Germinal center (tissue), 1 donor: ENCODE measurements around the gene USP32.

Source experiments
- DNase-seq: peaks from one replicate; pipeline ENCODE4 v3.0.0; 2012; ENCODE audit warnings: mixed read lengths, low spot score

The USP32 gene

DNA sequence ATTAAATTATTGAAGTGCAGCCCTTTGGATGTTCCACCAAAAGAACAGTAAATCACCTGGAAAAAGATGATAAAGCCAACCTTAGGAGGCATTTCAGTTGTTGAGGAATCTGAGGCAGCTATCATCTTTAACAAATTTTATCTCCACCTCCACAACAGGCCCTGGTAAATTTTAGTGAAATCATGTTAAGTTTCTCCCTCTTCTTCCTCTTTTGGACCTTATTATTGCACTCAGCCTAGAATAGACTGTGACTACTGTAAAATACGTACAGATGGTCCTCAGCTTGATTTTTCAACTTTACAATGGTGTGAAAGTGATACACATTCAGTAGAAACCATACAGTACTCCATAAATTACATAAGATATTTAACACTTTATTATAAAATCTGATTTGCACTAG, 90.3 kb downstream of the USP32 start:
- DNase-seq, result no peak

DNA sequence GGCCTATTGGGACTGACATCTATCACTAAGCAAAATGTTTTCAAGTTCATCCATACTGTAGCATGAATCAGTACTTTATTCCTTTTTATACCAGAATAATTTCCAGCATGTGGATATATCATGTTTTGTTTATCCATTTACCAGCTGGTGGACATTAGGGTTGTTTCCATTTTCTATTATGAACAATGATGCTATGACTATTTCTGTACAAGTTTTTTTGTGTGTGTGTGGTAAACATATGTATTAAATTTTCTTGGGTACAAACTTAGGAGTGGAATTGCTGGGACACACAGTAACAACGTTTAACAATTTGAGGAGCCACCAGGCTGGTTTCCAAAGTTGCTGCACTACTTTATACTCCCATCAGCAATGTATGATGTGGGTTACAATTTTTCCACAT, 91.0 kb downstream of the USP32 start:
- no peak for DNase-seq

DNA sequence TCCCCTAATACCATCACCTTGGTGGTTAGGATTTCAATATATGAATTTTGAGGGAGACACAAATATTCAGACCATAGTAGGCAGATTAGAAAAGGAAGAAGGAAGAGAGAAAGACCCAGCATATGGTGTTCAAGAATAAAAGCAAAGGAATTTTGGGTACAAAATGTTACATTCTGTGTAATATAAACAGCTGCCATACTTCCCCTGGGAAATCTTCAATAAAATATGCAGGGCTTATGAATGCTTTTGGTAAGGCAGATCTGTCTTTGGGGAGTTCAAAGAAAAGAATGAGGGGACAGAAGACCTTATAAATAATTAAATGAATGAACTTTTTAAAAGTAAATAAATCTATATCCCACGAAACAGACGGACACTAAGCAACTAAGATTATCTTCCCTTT, 91.9 kb downstream of the USP32 start:
- no peak for DNase-seq

DNA sequence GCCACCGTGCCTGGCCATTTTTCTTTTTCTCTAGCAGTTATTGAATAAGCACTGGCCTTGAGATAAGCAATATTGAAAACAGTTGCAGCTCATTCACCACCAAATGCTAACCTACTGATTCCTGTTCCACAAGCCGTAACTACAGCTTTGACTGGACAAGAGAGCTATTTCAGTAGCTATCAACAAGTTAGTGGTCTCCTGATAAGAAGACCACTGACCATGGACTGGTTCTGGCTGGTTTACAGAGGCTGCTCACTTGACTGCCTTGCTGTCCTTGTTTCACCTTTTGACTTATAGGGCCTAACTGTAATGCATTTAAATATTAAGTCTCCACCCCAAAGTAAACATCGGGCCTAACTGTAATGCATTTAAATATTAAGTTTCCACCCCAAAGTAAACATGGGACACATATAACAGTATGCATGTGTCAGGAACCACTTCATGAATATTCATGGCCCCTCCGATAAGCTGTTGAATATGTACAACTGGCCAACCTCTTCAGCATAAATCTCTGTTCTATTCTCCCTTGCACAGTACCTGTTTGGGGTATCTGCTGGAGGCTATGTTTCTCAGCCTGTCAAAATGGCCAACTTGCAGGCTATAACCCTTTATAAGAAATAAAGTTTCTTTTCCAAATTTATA, 94.1 kb downstream of the USP32 start:
- DNase-seq, result no peak

DNA sequence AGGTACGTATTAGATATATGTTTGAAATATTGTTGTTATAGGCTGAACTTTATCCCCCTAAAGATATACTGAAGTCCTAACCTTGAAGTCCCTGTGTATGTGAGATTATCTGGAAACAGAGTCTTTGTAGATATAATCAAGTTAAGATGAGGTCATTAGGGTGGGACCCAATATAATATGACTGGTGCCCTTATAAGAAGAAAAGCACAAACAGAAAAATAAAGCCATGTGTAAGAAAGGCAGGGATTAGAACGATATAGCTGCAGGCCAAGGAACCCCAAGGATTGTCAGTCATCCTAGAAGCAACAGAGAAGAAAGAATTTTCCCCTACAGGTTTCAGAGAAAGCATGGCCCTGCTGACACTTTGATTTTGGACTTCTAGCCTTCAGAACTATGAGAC, 95.8 kb downstream of the USP32 start:
- no peak for DNase-seq

DNA sequence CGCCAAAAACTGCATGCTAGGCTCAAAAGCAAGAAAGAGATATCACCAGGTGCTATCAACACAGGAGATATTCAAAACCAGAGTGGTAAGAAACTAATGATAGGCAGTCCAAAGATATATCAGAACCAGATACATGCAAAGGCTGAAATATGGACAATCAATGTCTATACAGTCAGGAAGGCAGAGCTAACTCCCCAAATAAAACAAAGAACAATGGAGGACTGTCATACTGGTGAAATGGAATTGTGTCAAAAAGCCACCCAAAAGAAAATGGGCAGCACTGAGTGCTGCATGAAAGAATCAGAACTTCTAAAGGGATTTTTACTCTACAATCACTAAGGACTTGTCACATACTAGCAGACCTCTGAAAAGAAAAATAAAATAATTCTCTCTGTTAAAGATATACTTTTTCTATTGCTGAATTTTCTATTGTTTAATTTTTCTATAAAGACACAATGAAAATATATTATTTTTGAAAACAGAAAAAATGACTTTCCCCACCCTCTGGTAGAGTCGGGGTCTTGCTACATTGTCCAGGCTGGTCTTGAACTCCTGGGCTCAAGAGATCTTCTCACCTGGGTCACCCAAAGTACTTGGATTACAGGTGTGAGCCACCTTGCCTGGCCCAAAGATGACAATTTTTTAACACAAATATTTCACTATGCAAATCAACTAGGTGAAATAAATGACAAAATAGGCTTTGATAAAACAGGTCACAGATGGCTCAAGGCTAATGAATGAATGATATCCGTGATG, 98.2 kb downstream of the USP32 start:
- DNase-seq, result no peak

DNA sequence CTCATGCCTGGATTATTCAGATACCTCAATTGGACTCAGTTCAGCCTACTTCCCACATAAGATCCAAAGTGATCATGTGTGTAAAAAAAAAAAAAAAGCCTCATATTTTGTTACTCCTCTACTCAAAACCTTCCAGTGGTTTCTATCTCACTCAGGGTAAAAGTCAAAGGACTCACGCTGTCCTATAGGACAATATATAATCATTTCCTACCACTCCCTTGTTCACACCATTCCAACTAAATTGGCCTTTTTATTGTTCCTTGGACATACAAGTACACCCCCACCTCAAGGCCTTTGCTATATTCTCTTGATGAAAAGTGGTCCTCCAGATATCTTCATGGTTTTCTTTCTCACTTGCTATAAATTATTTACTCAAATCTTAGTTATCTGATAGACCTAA, 99.2 kb downstream of the USP32 start:
- DNase-seq, result no peak

DNA sequence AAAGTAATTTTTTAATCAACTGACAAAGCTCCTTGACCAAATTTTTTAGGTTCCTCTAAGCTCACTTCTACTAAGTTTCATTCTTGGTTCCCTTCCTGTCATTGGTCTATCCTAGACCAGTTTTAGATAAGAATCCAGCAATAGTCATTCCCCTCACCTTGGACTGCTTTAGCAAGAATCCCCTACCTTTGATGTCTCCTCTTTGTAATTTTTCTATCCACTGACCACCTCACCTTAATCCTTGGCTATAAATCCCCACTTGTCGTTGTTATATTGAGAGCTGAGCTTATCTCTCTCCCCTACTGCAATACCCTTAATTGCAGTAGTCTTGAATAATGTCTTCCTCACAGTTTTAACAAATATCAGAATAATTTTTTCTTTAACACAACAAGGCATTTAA, 107.2 kb downstream of the USP32 start:
- DNase-seq, result no peak

DNA sequence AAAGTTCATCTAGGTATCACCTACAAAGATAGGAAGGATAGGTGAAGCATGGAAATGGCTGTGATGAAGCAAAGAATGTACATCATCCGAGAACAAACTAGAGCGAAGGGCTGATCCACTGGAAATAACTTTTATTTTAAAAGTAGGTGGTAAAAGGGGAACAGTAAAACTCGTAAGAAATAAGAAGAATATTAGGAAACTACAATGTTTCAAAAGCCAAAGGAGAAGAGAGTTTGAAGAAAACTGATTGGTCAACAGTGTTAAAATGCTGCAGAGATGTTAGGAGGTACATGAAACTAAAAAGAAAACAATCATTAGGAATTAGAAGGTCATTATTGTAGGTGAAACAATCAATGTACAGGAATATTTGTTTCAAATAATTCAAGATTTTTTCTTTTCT, 108.1 kb downstream of the USP32 start:
- no peak for DNase-seq

DNA sequence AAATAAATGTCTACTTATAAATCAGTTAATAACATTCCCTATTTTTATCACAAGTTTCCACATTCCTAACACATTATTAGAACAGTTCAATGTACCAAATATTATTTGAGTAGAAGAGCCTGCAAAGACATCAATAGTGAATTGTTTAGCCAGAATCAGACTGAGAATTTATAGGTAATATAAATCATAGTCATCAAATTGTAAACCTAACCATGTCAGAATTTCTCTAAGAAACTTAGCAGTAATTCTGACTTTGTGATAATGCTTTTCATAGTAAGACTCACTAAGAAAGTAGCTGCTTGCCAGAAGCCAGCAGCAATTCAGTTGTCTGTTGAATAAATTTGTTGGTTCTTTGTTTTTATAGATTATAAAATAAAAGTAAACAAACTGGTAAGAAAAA, 111.3 kb downstream of the USP32 start:
- no peak for DNase-seq

DNA sequence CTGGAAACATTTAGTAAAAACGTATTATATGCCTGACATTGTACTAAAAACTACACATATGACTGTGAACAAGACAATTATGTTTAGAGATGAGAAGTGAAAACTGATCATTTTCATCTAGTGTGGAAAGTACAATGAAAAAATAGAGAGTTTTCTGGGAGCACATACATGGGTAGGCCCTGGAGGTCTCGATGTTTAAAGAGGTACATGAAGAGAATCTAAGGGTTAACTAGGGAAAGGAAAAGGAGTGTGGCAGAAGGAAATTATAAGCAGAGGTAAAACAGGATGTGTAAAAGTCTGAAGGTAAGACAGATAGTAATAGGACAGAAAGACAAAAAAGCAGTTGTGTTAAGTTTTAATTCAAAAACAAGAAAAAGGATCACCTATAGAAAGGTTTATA, 113.7 kb downstream of the USP32 start:
- no peak for DNase-seq

DNA sequence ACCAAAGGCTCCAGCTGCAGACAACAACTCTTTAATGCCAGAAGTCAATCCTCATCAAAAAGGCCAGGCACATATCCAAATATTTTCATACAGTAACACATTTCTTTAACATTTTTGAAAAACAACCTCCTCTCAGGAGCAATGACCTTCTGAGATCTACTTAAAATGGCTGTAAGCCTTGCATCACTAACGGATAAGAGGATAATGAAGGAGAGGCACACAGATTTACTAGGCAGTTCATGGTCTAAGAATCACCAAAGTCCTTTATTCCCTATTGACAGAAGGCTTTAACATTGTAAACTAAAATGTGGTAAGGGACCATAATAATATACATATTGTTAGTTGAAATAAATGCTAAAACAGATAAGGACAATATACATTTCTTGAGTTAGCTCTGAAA, 114.7 kb downstream of the USP32 start:
- no peak for DNase-seq

DNA sequence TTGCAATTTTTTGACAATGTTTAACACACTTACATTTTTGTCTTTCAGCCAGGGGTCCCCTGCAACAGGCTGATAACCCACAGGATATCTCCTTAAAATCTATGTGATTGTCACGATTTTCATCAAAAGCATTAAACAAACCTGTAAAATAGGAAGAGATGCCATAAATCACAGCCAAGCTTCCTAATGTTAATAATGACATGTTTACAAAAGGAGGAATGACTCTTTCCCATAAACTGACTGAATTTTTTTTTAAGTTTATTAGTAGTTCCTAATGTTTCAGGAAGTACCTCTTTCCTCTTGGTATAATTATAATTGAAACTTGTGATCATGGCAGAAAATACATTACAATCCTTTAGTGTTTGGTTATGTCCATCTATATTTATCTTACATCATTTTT, 122.5 kb downstream of the USP32 start:
- no peak for DNase-seq

DNA sequence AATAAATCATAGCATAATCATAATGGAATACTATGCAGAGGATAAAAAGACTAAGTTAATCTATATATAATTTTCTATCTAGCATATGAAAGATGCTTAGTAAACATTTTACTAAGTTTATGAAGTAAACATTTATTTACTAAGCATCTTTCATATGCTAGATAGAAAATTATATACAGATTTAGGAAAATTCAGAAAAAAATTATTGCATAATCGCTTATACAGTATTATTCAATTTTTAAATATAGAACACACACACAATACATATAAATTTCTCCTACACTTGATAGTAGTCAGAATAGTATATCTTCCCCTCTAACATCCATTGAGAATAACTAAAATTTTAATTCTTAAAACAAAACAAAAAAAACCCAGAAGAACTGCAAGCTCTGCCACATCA, 131.4 kb downstream of the USP32 start:
- DNase-seq, result no peak

DNA sequence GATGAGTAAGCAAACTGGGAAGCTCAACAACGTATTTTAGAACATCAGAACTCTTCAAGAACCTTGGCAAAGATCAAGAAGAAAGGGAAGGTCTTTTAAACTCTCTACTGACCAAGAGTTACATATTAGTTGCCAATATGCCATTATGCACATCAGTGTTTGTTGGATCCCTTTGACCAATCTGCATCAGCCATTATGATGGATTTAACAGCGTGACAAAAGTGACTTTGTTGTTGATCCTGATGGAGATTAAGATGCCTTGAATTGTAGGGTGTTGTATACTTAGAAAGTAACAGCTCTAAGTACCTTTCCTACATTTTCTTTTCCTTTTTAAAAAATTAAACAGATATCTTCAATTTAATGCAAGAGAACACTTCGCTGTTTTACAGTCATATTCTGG, 133.6 kb downstream of the USP32 start:
- DNase-seq, result no peak

DNA sequence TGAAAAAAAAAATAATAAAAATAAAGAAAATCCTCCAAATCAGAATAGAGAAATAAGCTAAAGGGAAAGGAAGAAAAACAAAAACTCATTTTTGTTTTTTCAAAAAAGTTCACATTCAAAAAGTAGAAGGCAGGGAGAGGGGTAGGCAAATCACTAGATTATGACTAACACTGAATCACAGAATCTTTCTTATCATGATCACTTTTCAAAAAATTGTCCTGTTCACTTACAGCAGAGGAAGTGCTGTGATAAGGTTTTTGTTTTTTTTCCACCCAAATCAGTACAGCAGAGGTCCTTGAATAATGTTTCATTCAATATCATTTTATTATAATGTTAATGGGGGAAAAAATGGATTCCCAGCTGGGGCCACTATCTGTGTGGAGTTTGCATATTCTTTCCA, 135.8 kb downstream of the USP32 start:
- DNase-seq, result no peak

DNA sequence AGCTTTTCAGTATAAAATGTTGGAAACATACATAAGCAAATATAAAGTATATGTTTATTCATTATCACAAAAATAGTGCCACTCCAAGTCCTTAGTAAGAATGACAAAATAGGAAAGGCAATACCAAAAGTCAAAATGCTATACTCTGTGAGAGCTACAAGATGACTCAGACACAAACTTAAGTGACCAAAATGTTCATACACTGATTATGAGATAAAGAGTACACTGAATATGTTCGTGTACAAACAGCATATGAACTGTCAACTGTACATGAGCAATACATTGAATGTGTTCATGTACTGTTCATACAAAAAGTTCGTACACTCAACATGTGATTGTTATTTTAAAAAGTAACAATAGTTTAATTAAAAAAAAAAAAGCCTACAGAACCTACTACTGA, 138.9 kb downstream of the USP32 start:
- DNase-seq, result no peak

DNA sequence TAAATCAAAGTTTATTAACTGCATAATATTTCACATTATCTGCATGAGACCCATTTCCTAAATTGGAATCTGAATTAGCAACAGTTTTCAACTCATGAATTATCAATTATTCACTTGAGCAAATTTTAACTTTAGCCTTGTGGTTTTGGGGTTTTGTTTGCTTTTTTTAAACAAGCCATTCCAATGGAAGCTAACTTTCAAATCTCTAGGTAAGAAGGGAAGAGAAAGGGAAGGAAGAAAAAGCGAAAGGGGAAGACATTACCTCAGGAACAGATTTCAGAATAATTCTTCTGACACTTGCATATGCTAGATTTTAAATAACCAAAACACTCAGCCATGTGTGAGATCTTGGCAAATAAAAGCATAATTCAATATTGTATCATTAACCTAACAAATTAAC, 139.5 kb downstream of the USP32 start:
- DNase-seq, result no peak

DNA sequence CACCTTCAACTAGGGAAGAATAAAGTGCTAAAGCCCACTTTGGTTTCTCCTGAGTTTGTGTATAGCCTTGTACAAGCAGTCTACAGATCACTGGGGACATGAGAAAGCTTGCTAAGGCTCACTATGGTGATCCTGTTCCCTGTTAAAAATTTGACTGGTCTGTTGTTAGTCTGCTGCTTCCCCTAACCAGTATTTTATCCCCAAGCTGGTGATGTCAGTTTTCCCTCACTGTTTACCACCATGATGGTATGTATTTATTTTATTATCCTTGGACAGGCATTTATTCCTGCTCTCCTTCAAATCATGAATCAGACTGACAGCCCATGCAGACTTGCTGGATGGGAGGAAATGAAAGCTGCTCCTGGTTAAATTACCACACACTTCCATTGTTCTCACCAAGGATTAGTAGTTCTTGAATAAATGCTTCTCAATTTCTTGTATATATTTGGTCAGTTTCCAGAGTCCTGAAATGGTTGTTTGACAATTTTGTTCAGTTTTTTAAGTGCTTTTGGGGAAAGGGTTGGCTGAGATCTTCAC, 142.6 kb downstream of the USP32 start:
- no peak for DNase-seq

DNA sequence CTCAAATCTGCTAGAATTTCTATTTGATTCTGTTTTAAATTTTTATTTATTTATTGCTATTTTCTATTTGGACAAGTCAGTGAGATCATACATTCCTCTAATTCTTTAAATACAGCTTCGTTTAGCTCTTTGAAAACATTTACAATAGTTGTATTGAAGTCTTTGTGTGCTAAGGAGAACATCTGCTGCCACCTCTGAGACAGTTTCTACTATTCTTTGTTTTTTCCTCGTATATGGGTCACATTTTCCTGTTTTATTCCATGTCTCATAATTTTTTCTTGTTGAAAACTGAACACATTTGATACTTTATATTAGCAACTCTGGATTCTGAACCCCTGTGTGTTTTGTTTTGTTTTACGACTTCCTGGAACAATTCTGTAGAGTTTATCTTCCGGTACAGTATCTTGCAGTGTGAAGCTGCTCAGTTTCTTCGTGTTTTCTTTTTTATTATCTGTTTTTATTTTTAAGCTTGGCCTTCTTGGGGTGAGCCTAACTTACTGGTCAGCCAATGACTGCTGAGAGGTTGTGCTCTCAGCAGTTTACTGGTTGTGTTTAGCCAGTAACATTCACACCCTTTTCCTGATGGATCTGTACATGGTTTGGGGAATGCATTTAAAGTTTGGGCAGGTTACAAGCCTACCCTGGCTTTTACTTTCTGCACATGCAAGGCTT, 143.2 kb downstream of the USP32 start:
- no peak for DNase-seq

DNA sequence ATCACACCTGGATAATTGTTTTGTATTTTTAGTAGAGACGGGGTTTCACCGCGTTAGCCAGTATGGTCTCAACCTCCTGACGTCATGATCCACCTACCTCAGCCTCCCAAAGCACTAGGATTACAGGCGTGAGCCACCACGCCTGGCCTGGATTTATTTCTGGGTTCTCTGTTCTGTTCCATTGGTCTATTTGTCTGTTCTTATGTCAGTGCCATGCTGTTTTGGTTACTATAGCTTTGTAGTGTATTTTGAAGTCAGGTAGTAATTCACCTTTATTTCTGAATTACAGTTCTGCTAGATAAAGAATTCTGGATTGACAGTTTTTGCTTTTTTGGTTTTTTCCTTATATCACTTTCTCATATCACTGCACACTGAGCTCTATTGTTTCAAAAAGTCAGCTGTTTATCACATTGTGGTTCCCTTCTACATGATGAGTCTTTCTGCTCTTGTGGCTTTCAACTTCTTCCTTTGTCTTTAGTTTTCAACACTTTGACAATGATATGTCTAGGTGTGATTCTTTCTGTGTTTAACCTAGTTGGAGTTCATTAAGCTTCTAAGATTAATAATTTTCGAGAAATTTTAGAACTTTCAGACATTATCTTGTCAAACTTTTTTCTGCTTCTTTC, 144.0 kb downstream of the USP32 start:
- DNase-seq, result no peak

DNA sequence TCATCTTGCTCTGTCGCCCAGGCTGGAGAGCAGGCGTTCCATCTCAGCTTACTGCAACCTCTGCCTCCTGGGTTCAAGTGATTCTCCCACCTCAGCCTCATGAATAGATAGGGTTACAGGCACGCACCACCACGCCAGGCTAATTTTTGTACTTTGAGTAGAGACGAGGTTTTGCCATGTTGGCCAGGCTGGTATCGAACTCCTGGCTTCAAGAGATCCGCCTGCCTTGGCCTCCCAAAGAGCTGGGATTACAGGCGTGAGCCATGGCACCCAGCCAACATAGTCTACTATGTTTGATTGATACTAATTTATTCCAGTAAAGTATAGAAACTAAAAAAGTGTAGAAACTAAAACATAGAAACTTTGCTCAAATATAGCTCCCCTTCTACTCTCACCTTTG, 147.3 kb downstream of the USP32 start:
- DNase-seq, result no peak

DNA sequence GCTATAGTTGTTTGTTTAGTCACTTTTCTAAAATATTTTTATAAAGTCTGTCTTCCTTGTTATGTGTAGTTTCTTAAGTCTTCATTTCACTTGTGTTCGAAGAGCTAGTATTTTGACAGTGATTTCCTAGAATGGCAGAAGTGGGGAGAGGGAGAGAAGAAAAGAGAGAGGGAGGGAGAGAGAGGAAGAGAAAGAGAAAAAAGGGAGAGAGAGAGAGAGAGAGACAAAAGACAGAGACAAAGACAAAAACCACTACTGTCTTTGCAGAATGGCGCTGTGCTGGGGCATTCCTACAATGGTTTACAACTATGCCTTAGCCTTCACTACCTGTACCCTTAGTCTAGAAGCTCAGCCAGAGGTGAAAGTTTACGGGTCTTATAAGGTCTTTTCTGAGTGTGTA, 151.6 kb downstream of the USP32 start:
- no peak for DNase-seq
